B cell (primary cell): ENCODE results near the gene RASGRF2.

Experiments used
- EZH2 ChIP-seq: IDR thresholded peaks from 2 replicates; pipeline ENCODE4 v1.6.1; 2012; ENCODE audit warnings: borderline replicate concordance, low read depth, mild to moderate bottlenecking, moderate library complexity, low read length; ENCODE audit not compliant: insufficient read depth, poor library complexity, severe bottlenecking
- TF ChIP-seq, protein P1 (sequence below): fragments of 200-600 bp; IDR thresholded peaks from one replicate; pipeline ENCODE4 v1.8.0; 2022; ENCODE audit warnings: antibody characterized with exemption, mild to moderate bottlenecking

DNA sequence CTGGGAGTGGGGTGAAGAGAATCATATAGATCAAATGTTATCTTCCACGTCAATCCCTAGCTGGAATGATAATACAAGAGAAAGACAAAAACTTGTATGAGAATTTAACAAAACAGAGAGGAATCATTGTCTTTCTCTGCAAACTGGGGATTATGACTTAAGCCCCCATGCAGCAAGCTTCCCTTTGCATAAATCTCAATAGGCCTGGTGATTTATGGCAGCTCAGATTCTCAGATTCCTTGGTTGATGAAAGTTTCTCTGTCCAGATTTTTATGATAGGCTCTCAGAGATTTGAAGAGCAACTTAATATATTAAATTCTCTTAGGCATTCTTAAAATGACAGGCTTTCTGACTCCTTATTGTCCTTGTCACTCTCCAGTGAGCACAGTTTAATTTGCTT lies 56.0 kb downstream of the RASGRF2 start:
- TF ChIP-seq, protein P1, sequence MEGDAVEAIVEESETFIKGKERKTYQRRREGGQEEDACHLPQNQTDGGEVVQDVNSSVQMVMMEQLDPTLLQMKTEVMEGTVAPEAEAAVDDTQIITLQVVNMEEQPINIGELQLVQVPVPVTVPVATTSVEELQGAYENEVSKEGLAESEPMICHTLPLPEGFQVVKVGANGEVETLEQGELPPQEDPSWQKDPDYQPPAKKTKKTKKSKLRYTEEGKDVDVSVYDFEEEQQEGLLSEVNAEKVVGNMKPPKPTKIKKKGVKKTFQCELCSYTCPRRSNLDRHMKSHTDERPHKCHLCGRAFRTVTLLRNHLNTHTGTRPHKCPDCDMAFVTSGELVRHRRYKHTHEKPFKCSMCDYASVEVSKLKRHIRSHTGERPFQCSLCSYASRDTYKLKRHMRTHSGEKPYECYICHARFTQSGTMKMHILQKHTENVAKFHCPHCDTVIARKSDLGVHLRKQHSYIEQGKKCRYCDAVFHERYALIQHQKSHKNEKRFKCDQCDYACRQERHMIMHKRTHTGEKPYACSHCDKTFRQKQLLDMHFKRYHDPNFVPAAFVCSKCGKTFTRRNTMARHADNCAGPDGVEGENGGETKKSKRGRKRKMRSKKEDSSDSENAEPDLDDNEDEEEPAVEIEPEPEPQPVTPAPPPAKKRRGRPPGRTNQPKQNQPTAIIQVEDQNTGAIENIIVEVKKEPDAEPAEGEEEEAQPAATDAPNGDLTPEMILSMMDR, result no peak
- no peak for TF ChIP-seq EZH2
